Thyroid gland (tissue), 4 donors: ENCODE measurements around the gene SMLR1. TPM values are rescaled to one million over a fixed set of nuclear protein-coding genes. Genes with fewer than 3 reads are reported as not detected.

ENCODE experiments used
- DNase-seq, 2 donors: peaks; one replicate each; pipeline ENCODE4 v3.0.0-alpha.2; 2019
- H3K27ac ChIP-seq, 3 donors: fragments of 200-600 bp; sonication (generic); 1 replicate in 2 of 3; 2 replicates in 1 of 3; pipeline ENCODE4 v1.5.1; 2016 to 2019; ENCODE audit warnings: mild to moderate bottlenecking in 1 of 3, moderate library complexity in 1 of 3
- H3K27me3 ChIP-seq: fragments of 200-600 bp; sonication (generic); one replicate; pipeline ENCODE4 v1.5.1; 2019
- H3K36me3 ChIP-seq, 2 donors: fragments of 200-600 bp; sonication (generic); one replicate each; pipeline ENCODE4 v1.5.1; 2016 to 2019
- H3K4me1 ChIP-seq, 2 donors: fragments of 200-600 bp; sonication (generic); one replicate each; pipeline ENCODE4 v1.5.1; 2017 to 2019
- H3K4me3 ChIP-seq, 3 donors: fragments of 200-600 bp; sonication (generic); replicated peaks in 1 of 3; 1 replicate in 2 of 3; 2 replicates in 1 of 3; pipeline ENCODE4 v1.5.1; 2016; ENCODE audit warnings: mild to moderate bottlenecking in 1 of 3
- H3K9me3 ChIP-seq: fragments of 200-600 bp; sonication (generic); one replicate; pipeline ENCODE4 v1.5.1; 2017
- POLR2A ChIP-seq, 2 donors: fragments of 450-650 bp; IDR thresholded peaks; one replicate each; pipeline ENCODE4 v1.6.1; 2017; ENCODE audit warnings: antibody characterized with exemption in 2 of 2, mild to moderate bottlenecking in 2 of 2, moderate library complexity in 1 of 2
- WGBS, 2 donors: methylation state at CpG; one replicate each; pipeline ENCODE4 v1.1.5; 2017; 5-methylcytosine and 5-hydroxymethylcytosine counted together
- intact Hi-C: fragments of 100-400 bp; cut with DNase I; formaldehyde crosslinking; loops from one replicate; pipeline ENCODE4 v1.15.1; 2023
- total RNA-seq, 4 donors: library from RNA; depleted of rRNA; stranded (reverse); fragments of >200 nt; gene quantifications; one replicate each; pipeline ENCODE4 v1.2.3, GENCODE V29; 2016
- TF ChIP-seq, protein P1 (sequence below), 6 experiments: fragments of 200-600 bp in 3 of 6; fragments of 450-650 bp in 3 of 6; sonication (generic) in 3 of 6; IDR thresholded peaks; one replicate each; pipeline ENCODE4 v1.5.1; 2016 to 2019; ENCODE audit warnings: antibody characterized with exemption in 6 of 6, mild to moderate bottlenecking in 2 of 6, inconsistent platforms in 1 of 6, moderate library complexity in 1 of 6

The SMLR1 gene
- total RNA-seq, 4 donors from 2014 or later: not detected

DNA sequence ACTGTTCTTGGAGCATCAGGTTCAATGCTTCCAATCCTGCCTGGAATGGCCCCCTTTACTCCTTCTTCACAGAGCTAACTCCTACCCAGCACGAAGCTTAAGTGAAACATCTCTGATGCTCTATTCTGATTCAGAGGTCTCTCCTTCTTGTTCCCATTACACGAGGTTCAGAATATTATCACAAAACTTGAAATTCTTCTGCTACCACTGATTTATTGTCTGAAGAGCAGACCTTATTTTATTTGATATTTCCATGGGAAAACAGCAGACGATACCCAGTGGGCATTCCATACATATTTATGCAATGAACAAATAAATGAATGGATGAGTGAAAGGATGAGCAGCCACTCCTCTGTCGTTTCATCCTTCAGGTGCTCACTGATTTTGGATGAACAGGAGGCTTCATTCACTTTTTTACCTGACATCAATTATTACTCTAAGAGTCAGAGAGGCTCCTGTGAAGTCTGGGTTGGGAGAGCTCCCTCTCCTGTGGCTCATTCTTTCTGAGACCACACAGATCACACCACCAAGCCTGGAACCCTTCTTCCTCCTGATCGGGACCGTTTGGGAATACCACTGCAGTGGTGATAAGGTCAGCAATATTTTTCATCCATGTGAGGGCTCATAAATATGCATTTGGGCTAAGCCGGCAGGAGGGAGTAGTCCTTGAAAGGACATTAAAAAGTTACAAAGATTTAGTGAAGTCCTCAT, 25.8 kb downstream of the SMLR1 start:
- no peaks in the 10 kb centered on the region for H3K27me3 ChIP-seq
- H3K36me3 ChIP-seq: no peaks in the 10 kb centered on the region
- intact Hi-C loops: no loop called here
- DNase-seq: no peak
- 56 to 64% methylated on average over 7 of the region's 7 CpGs for WGBS, 2 donors
- no peak overlapping the region for H3K27ac ChIP-seq
- no peaks in the 10 kb centered on the region for H3K4me1 ChIP-seq
- no peak for TF ChIP-seq POLR2A (IDR thresholded peaks at IDR 0.05)
- TF ChIP-seq, protein P1, sequence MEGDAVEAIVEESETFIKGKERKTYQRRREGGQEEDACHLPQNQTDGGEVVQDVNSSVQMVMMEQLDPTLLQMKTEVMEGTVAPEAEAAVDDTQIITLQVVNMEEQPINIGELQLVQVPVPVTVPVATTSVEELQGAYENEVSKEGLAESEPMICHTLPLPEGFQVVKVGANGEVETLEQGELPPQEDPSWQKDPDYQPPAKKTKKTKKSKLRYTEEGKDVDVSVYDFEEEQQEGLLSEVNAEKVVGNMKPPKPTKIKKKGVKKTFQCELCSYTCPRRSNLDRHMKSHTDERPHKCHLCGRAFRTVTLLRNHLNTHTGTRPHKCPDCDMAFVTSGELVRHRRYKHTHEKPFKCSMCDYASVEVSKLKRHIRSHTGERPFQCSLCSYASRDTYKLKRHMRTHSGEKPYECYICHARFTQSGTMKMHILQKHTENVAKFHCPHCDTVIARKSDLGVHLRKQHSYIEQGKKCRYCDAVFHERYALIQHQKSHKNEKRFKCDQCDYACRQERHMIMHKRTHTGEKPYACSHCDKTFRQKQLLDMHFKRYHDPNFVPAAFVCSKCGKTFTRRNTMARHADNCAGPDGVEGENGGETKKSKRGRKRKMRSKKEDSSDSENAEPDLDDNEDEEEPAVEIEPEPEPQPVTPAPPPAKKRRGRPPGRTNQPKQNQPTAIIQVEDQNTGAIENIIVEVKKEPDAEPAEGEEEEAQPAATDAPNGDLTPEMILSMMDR (IDR thresholded peaks at IDR 0.05): no peak
- no peak overlapping the region for H3K4me3 ChIP-seq
- H3K9me3 ChIP-seq: no peaks in the 10 kb centered on the region

DNA sequence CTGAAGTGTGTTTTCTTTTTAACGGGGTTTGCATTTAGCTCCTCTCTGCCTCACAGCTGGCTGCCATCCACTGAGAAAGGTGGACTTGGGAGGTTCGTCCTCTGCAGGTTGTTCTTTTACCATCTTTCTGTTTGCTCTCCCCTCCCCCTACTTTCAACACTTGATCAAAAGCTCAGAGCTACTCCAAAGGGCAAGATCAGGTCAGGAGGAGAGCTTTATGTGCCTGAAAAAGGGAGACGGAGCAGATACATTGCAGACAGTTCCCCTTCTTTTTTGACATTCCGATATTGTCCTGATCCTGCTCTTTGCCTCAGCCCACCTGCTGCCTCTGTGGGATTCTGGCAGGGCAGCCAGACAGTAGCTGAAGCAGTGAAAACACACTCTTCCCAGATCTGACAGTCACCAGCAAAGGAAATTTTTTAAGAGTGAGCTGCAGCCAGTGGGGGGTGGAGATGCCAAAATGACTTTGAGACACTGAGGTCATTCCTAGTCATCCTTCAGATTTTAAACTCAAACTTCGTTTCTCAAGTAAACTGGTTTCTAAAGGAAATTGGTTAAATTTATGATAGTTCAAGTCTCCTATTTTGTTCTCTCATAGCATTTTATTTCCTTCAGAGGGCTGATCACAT, 26.5 kb downstream of the SMLR1 start:
- no peaks in the 10 kb centered on the region for H3K36me3 ChIP-seq
- H3K27ac ChIP-seq: no peak overlapping the region
- WGBS, 2 donors: 49 to 61% methylated on average over 5 of the region's 5 CpGs
- H3K9me3 ChIP-seq: no peaks in the 10 kb centered on the region
- no peak overlapping the region for H3K4me3 ChIP-seq
- intact Hi-C loops: no loop called here
- no peaks in the 10 kb centered on the region for H3K4me1 ChIP-seq
- TF ChIP-seq, protein P1 (IDR thresholded peaks at IDR 0.05): no peak
- no peak for TF ChIP-seq POLR2A (IDR thresholded peaks at IDR 0.05)
- DNase-seq: no peak
- no peaks in the 10 kb centered on the region for H3K27me3 ChIP-seq

- Histone ChIP-seq H3K9me3 (no peaks in the 10 kb centered on the region), H3K27ac (no peak overlapping the region), H3K4me3 (no peak overlapping the region), H3K4me1 (no peaks in the 10 kb centered on the region), H3K27me3 (no peaks in the 10 kb centered on the region), H3K36me3 (no peaks in the 10 kb centered on the region)
- DNase-seq: no peak
- WGBS, 2 donors: 78 to 81% methylated on average over 4 of the region's 4 CpGs
- intact Hi-C loops: no loop called here
- TF ChIP-seq, protein P1 (IDR thresholded peaks at IDR 0.05): no peak
- no peak for TF ChIP-seq POLR2A (IDR thresholded peaks at IDR 0.05)
Measured at GRCh38 chr6:130858054-130858453, 30.8 kb downstream of the SMLR1 start.

- 61 to 65% methylated on average over 2 of the region's 2 CpGs for WGBS, 2 donors
- no peaks in the 10 kb centered on the region for H3K9me3 ChIP-seq
- TF ChIP-seq POLR2A (IDR thresholded peaks at IDR 0.05): no peak
- TF ChIP-seq, protein P1 (IDR thresholded peaks at IDR 0.05): no peak
- H3K27me3 ChIP-seq: no peaks in the 10 kb centered on the region
- no peaks in the 10 kb centered on the region for H3K4me1 ChIP-seq
- no peak overlapping the region for H3K27ac ChIP-seq
- no peaks in the 10 kb centered on the region for H3K36me3 ChIP-seq
- H3K4me3 ChIP-seq: no peak overlapping the region
- DNase-seq: no peak
- intact Hi-C loops: no loop called here
Measured at GRCh38 chr6:130858498-130859160, 31.4 kb downstream of the SMLR1 start.
